GM21526 (cell line): ENCODE results near the gene RPL36A.

Experiments
- ATAC-seq: cut with Tn5 transposase; IDR thresholded peaks from one replicate; pipeline ENCODE4 v1.9.1; 2021; ENCODE audit warnings: moderate library complexity; ENCODE audit not compliant: unreplicated experiment, low FRiP score

The RPL36A gene

GRCh38 chrX:101429934-101430333 is 39.1 kb downstream of the RPL36A start:
- peak; percentile 42 for ATAC-seq

- peak; percentile 82 for ATAC-seq
These were observed 39.8 kb downstream of the RPL36A start for GRCh38 chrX:101430457-101431078.

- no peak for ATAC-seq
These were observed 51.3 kb downstream of the RPL36A start for GRCh38 chrX:101442085-101442484.
